ENCODE results near the gene APOBR. TPM values are rescaled to one million over a fixed set of nuclear protein-coding genes. Genes with fewer than 3 reads are reported as not detected.

APOBR gene
- total and polyA plus RNA-seq, 2 of the 13 experiments (the other 11 are each of a cell fraction or from before 2014, with no cell fraction given), result 0.03 TPM; not detected in 1

DNA sequence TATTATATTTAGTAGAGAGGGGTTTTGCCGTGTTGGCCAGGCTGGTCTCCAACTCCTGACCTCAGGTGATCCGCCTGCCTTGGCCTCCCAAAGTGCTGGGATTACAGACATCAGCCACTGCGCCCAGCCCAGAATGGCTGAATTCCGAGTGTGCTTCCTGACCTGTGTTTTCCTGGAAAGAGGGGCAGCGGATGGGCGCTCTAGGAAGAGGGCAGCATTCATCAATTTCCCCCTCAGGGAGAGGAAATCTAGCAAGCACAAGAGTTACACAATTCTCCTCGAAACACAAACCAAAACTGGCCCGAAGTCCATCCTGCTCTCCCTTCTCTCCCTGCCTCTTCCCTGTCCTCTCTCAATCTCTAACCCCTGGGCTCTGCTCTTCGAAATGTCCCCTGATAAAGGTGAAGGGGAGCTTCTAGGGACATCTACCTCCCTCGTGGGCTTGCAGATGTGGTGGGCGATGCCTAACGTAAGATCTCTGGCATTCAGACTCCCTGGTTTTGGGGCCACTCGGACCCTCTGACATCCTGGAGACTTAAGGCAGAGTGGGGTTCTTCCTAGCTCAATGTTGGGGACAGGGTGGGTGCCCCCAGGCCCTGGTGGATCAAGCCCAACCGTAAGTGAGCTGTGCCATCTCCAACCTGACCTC is 11.2 kb downstream of the APOBR start (continued):
- TF ChIP-seq, protein P1, sequence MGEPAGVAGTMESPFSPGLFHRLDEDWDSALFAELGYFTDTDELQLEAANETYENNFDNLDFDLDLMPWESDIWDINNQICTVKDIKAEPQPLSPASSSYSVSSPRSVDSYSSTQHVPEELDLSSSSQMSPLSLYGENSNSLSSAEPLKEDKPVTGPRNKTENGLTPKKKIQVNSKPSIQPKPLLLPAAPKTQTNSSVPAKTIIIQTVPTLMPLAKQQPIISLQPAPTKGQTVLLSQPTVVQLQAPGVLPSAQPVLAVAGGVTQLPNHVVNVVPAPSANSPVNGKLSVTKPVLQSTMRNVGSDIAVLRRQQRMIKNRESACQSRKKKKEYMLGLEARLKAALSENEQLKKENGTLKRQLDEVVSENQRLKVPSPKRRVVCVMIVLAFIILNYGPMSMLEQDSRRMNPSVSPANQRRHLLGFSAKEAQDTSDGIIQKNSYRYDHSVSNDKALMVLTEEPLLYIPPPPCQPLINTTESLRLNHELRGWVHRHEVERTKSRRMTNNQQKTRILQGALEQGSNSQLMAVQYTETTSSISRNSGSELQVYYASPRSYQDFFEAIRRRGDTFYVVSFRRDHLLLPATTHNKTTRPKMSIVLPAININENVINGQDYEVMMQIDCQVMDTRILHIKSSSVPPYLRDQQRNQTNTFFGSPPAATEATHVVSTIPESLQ (CRISPR knock-in tag; conservative IDR thresholded peaks at IDR 0.05), result no peak
- no peak for TF ChIP-seq TCF7 (IDR thresholded peaks at IDR 0.05; ENCODE audit: low read depth)
- TF ChIP-seq ZNF432 (CRISPR knock-in tag; IDR thresholded peaks at IDR 0.05; ENCODE audit: borderline replicate concordance), result no peak
- peak; percentile 86; the same call in 1 of the 2 replicates for TF ChIP-seq ZKSCAN8 (CRISPR knock-in tag; IDR thresholded peaks at IDR 0.05; ENCODE audit: borderline replicate concordance)
- TF ChIP-seq, protein P2, sequence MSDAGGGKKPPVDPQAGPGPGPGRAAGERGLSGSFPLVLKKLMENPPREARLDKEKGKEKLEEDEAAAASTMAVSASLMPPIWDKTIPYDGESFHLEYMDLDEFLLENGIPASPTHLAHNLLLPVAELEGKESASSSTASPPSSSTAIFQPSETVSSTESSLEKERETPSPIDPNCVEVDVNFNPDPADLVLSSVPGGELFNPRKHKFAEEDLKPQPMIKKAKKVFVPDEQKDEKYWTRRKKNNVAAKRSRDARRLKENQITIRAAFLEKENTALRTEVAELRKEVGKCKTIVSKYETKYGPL (CRISPR knock-in tag; IDR thresholded peaks at IDR 0.05), result peak; percentile 79; the same call in 1 of the 2 replicates
- TF ChIP-seq PHF21A (CRISPR knock-in tag; IDR thresholded peaks at IDR 0.05), result peak; percentile 93
- TF ChIP-seq RFX5 (IDR thresholded peaks at IDR 0.05; ENCODE audit: low read depth, low read length), result no peak
- no peak for TF ChIP-seq ZNF816 (CRISPR knock-in tag; IDR thresholded peaks at IDR 0.05; ENCODE audit: borderline replicate concordance)
- TF ChIP-seq HCFC1 (IDR thresholded peaks at IDR 0.05; ENCODE audit: low read depth, low read length), result no peak
- TF ChIP-seq ZNF138 (CRISPR knock-in tag; IDR thresholded peaks at IDR 0.05; ENCODE audit: low read depth), result no peak
- TF ChIP-seq ZNF230 (CRISPR knock-in tag; IDR thresholded peaks at IDR 0.05), result no peak
- TF ChIP-seq PLRG1 (conservative IDR thresholded peaks at IDR 0.05), result no peak
- TF ChIP-seq JUN (CRISPR knock-in tag; IDR thresholded peaks at IDR 0.05), result no peak
- no peak for TF ChIP-seq CBFB (CRISPR knock-in tag; IDR thresholded peaks at IDR 0.05)
- peak; percentile 86 for TF ChIP-seq MED1 (CRISPR knock-in tag; IDR thresholded peaks at IDR 0.05)
- TF ChIP-seq ZNF12 (CRISPR knock-in tag; IDR thresholded peaks at IDR 0.05), result no peak
- peak; percentile 48; the same call in 1 of the 2 replicates for TF ChIP-seq TP53 (CRISPR knock-in tag; conservative IDR thresholded peaks at IDR 0.05)
- peak; percentile 77 for TF ChIP-seq ZNF430 (CRISPR knock-in tag; IDR thresholded peaks at IDR 0.05)
- no peak for TF ChIP-seq ZNF607 (CRISPR knock-in tag; IDR thresholded peaks at IDR 0.05; ENCODE audit: borderline replicate concordance)
- peak; percentile 54; the same call in 1 of the 2 replicates for TF ChIP-seq ZNF556 (CRISPR knock-in tag; IDR thresholded peaks at IDR 0.05; ENCODE audit: borderline replicate concordance)
- peak; percentile 92 for TF ChIP-seq ERF (CRISPR knock-in tag; IDR thresholded peaks at IDR 0.05)
- no peak for TF ChIP-seq ZNF784 (CRISPR knock-in tag; IDR thresholded peaks at IDR 0.05; ENCODE audit: borderline replicate concordance)
- TF ChIP-seq MIER2 (CRISPR knock-in tag; IDR thresholded peaks at IDR 0.05), result peak; percentile 32; the same call in 1 of the 2 replicates
- TF ChIP-seq, protein P3, sequence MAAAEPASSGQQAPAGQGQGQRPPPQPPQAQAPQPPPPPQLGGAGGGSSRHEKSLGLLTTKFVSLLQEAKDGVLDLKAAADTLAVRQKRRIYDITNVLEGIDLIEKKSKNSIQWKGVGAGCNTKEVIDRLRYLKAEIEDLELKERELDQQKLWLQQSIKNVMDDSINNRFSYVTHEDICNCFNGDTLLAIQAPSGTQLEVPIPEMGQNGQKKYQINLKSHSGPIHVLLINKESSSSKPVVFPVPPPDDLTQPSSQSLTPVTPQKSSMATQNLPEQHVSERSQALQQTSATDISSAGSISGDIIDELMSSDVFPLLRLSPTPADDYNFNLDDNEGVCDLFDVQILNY (CRISPR knock-in tag; conservative IDR thresholded peaks at IDR 0.05), result no peak
- TF ChIP-seq, protein P4, sequence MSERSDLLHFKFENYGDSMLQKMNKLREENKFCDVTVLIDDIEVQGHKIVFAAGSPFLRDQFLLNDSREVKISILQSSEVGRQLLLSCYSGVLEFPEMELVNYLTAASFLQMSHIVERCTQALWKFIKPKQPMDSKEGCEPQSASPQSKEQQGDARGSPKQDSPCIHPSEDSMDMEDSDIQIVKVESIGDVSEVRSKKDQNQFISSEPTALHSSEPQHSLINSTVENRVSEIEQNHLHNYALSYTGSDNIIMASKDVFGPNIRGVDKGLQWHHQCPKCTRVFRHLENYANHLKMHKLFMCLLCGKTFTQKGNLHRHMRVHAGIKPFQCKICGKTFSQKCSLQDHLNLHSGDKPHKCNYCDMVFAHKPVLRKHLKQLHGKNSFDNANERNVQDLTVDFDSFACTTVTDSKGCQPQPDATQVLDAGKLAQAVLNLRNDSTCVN (CRISPR knock-in tag; IDR thresholded peaks at IDR 0.05; ENCODE audit: borderline replicate concordance), result no peak

All from HepG2 (cell line).